Breast epithelium (tissue), 3 donors: ENCODE results near the gene C1orf210.

Experiments used
- POLR2A ChIP-seq: fragments of 450-650 bp; IDR thresholded peaks from one replicate; pipeline ENCODE4 v1.6.1; 2016; ENCODE audit warnings: antibody characterized with exemption, mild to moderate bottlenecking, moderate library complexity
- POLR2AphosphoS5 ChIP-seq, 3 donors: sonication (generic); formaldehyde crosslinking; IDR thresholded peaks; one replicate each; pipeline ENCODE4 v1.6.1; 2017; ENCODE audit warnings: antibody characterized with exemption in 3 of 3
- TF ChIP-seq, protein P1 (sequence below), 3 donors: fragments of 450-650 bp; IDR thresholded peaks; one replicate each; pipeline ENCODE4 v1.5.1; 2016 to 2017; ENCODE audit warnings: antibody characterized with exemption in 3 of 3, mild to moderate bottlenecking in 3 of 3, moderate library complexity in 3 of 3

DNA sequence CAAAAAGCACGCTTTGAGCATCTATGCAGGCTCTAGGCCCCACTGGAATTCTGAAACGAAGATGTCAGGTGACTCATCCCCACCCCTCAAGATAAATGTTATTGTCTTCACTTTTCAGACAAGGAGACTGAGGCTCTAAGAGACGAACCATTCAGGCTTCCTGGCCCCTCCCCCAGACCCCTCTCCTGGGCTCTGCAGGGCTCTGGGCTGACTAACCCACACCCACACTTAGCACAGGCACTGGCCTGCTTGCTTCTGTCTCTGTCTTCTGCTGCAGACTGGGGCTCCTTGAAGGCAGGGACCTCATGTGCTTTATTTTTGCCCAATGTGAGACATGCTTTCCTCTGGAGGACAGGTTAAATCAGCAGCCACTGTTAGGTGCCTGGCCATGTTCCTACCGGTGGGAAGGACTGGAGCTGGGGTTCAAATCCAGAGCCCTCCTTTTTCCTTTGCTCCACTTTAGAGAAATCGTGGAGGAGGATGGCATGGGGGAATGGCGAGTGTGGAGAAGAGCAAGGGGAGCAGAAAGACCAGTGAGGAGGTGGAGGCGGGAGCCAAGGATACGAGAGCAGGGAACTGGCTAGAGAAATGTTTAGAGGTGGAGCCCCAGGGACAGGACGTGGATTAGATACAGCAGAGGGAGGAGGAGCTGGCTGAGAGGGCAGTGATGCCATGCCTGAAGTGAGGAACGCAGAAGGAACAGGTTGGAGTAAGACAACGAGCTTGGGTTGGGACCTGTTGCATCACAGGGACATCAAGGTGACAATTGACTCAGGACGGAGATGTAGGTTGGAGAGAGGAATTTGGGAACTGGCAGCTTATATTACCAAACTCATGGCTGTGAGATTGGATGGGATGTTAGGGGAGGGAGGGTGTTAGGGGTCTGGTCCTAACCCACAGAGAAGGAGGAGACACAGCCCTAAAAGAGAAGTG is 13.9 kb downstream of the C1orf210 start:
- TF ChIP-seq, protein P1, sequence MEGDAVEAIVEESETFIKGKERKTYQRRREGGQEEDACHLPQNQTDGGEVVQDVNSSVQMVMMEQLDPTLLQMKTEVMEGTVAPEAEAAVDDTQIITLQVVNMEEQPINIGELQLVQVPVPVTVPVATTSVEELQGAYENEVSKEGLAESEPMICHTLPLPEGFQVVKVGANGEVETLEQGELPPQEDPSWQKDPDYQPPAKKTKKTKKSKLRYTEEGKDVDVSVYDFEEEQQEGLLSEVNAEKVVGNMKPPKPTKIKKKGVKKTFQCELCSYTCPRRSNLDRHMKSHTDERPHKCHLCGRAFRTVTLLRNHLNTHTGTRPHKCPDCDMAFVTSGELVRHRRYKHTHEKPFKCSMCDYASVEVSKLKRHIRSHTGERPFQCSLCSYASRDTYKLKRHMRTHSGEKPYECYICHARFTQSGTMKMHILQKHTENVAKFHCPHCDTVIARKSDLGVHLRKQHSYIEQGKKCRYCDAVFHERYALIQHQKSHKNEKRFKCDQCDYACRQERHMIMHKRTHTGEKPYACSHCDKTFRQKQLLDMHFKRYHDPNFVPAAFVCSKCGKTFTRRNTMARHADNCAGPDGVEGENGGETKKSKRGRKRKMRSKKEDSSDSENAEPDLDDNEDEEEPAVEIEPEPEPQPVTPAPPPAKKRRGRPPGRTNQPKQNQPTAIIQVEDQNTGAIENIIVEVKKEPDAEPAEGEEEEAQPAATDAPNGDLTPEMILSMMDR (IDR thresholded peaks at IDR 0.05): no peak
- no peak for TF ChIP-seq POLR2AphosphoS5 (IDR thresholded peaks at IDR 0.05)
- TF ChIP-seq POLR2A: no peak
